Measurements from ENCODE around the gene CGB7. TPM values are rescaled to one million over a fixed set of nuclear protein-coding genes. Genes with fewer than 3 reads are reported as not detected.
"Not testable (repeated sequence)": the region's sequence is repeated elsewhere in the genome, so short reads cannot be mapped to it uniquely, and the experiment has no call there.

Gene CGB7
- total RNA-seq, 1 experiment from 2014 or later: 0.08 TPM

DNA sequence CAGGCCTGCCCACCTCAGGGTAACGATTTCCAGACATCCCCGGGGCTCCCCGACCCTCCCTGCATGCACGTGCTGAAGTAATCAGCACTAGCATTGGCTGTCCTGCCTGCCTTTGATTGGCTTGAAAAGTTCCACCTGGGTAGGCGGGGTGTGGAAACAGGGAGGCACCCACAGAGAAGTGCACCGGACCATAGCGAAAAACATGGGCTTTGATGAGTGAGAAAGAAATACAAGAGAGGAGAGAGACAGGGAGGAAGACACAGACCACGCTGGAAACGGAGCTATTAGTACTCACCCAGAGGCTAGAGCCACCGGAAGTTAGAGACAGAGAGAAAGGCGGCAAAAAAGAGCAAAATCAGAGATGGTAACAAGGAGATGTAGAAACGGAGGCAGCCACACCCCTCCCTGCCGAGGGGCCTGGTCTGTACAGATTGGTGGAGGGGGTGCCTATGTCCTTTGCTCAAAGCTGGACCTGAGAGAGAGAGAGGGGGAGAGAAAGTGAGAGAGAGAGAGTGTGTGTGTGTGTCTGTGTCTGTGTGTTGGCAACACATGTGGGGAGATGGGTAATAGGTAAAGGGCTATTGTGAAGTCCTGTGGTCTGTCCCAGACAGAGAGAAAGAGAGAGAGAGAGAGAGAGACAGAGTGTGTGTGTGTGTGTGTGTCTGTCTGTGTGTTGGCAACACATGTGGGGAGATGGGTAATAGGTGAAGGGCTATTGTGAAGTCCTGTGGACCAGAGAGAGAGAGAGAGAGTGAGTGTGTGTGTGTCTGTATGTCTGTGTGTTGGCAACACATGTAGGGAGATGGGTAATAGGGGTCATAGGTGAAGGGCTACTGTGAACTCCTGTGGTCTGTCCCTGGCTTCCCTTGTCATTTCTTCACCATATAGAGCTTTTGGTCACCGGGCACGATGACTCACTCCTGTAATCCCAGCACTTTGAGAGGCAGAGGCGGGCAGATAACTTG lies 36.3 kb downstream of the CGB7 start:
- no peaks in the 10 kb centered on the region for H3K36me3 ChIP-seq
- peaks cover 20% of the 10 kb centered on the region for H3K4me1 ChIP-seq (replicated peaks)
- no peaks in the 10 kb centered on the region for H3K27me3 ChIP-seq (replicated peaks)
- no peak overlapping the region for H3K27ac ChIP-seq
- H3K9me3 ChIP-seq (replicated peaks): 0 out of 2 replicates have a peak, but pooled peaks cover 3% of the 10 kb centered on the region
- H3K4me3 ChIP-seq: no peak overlapping the region
- DNase-seq (ENCODE audit: low read depth in 1 of 2, low spot score in 2 of 2): peak in 1 of 2 experiments; percentile 37

DNA sequence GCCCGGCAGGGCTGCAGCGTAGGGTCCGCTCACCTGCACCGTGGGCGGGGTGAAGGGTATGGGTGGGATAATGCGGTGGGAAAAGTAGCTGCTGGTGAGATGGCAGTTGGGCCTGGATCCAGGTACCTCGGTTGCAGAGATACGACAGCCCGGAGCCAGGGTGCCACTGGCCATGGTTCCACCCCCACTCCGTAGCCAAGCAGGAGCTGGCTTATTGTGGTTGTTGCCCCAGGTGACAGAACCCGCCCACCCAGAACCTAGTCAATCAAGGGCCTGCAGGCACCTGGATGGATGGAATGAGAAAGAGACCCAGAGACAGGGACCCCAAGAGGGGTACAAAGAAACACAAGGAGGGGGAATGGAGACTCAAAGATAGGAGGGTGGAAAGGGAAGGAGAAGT lies 37.2 kb downstream of the CGB7 start:
- no peak for DNase-seq (ENCODE audit: low read depth in 1 of 2, low spot score in 2 of 2)
- Histone ChIP-seq H3K4me1 (replicated peaks) (peaks cover 20% of the 10 kb centered on the region), H3K4me3 (no peak overlapping the region), H3K36me3 (peaks cover 7% of the 10 kb centered on the region), H3K27ac (no peak overlapping the region), H3K27me3 (replicated peaks) (no peaks in the 10 kb centered on the region), H3K9me3 (replicated peaks) (0 out of 2 replicates have a peak, but pooled peaks cover 3% of the 10 kb centered on the region)

- no peaks in the 10 kb centered on the region for H3K27me3 ChIP-seq (replicated peaks)
- peak overlapping the region; percentile 43 for H3K4me3 ChIP-seq
- H3K27ac ChIP-seq: no peak overlapping the region
- 0 out of 2 replicates have a peak, but pooled peaks cover 3% of the 10 kb centered on the region for H3K9me3 ChIP-seq (replicated peaks)
- peaks cover 20% of the 10 kb centered on the region for H3K4me1 ChIP-seq (replicated peaks)
- H3K36me3 ChIP-seq: peaks cover 16% of the 10 kb centered on the region
- peak; percentile 43 to 70 for DNase-seq (ENCODE audit: low read depth in 1 of 2, low spot score in 2 of 2)
Measured at GRCh38 chr19:49019242-49019932, 38.2 kb downstream of the CGB7 start.

DNA sequence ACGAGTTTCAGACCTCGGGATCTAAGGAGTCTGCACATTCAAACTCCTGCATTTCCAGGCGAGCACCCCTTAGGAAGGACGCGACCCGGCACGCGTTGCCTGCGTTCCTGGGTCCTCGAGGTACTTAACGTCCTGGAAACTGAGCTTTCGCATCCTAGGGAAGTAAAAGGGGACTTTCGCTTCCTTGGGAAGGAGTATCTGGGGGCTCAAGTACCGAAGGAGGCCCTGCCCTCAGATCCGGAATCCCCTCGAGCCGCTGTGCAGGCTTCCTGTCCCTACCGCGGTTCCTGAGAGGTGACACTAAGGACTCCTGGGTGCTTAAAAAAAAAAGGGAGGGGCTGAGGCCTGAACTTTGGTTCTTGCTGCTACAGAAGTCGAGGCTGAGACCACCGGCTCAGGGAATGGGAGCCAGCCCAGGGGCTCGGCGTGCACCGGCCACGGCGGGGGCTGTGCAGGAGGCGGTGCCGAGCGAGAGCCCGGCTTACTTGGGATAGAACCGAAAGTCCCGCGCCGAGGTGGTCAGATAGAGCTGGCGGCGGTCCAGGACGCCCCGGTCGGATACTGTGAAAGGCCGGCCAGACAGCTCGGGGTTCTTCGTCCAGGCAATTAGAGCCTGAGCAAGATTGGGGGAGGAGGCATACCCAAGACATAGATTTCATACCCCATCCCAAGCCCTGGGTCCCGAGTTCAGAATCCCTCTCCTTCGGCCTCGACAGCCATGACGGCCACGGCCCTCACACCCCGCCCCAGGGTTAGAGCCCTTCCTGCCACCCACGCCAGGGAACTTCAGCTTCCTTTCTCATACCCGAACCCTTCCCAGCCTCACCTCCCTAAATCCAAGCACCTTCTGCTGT lies 38.9 kb downstream of the CGB7 start:
- H3K27ac ChIP-seq: not testable (repeated sequence)

DNA sequence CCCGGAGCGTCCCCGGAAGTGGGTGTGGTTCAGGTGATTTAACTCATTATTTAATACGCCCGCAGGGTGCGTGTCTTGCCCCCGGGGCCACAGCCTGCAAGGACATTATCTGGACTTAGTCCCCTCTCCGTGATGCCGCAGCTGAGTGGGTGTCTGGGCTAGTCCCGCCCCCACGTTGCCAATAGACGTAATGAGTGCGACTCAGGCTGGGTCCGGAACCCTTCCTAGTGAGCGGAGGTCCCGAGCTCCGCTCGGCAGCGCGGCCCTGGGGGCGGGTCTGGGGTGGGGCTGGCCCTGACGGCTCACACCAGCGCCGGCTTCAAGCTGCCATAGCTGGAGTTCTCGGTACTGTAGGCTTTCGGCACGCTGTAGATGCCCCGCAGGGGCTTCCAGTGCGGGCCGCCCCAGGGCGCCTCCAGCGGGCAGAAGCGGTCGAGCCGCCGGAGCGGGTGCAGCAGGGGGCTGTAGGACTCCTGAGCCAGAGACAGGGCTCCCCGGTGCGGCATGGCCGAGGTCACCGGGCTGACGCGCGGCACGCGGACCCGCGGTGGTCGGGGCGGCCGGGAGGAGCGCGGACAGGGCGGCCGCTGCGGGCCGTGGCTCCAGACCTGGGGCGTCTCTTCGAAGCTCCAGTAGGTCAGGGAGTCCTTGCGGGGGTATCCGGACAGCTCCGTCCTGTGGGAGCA lies 39.7 kb downstream of the CGB7 start:
- H3K36me3 ChIP-seq: peaks cover 30% of the 10 kb centered on the region

More for the DNA sequence above, 38.9 kb downstream of the CGB7 start:
- peak in 1 of 2 experiments; percentile 55 for DNase-seq (ENCODE audit: low read depth in 1 of 2, low spot score in 2 of 2)
- peaks cover 24% of the 10 kb centered on the region for H3K36me3 ChIP-seq
- not testable (repeated sequence) for H3K9me3 ChIP-seq (replicated peaks); H3K27me3 ChIP-seq (replicated peaks)
- H3K4me1 ChIP-seq (replicated peaks): peaks cover 20% of the 10 kb centered on the region
- peak overlapping the region; percentile 43 for H3K4me3 ChIP-seq

GRCh38 chr19:49017041-49017665 lies 40.4 kb downstream of the CGB7 start, which contains the start of gene LHB:
Gene LHB (minus strand): TSS chr19:49017091. CDS start chr19:49017081, 10 bp downstream.
- Histone ChIP-seq H3K36me3 (peaks cover 36% of the 10 kb centered on the region), H3K27me3 (replicated peaks) (no peaks in the 10 kb centered on the region), H3K27ac (no peak within 1 kb of the TSS), H3K4me3 (peak within 1 kb of the TSS; percentile 43), H3K4me1 (replicated peaks) (peaks cover 20% of the 10 kb centered on the region), H3K9me3 (replicated peaks) (0 out of 2 replicates have a peak, but pooled peaks cover 3% of the 10 kb centered on the region)
- no peak for DNase-seq (ENCODE audit: low read depth in 1 of 2, low spot score in 2 of 2)

More for the DNA sequence above, 39.7 kb downstream of the CGB7 start:
- Histone ChIP-seq H3K27ac (no peak overlapping the region), H3K4me1 (replicated peaks) (peaks cover 20% of the 10 kb centered on the region), H3K4me3 (peak overlapping the region; percentile 43), H3K27me3 (replicated peaks) (no peaks in the 10 kb centered on the region), H3K9me3 (replicated peaks) (0 out of 2 replicates have a peak, but pooled peaks cover 3% of the 10 kb centered on the region)
- DNase-seq (ENCODE audit: low read depth in 1 of 2, low spot score in 2 of 2): peak; percentile 70 to 84

- no peak overlapping the region for H3K4me3 ChIP-seq
- H3K9me3 ChIP-seq (replicated peaks): 0 out of 2 replicates have a peak, but pooled peaks cover 3% of the 10 kb centered on the region
- no peaks in the 10 kb centered on the region for H3K27me3 ChIP-seq (replicated peaks)
Measured at GRCh38 chr19:49016067-49016839, 41.3 kb downstream of the CGB7 start.

DNA sequence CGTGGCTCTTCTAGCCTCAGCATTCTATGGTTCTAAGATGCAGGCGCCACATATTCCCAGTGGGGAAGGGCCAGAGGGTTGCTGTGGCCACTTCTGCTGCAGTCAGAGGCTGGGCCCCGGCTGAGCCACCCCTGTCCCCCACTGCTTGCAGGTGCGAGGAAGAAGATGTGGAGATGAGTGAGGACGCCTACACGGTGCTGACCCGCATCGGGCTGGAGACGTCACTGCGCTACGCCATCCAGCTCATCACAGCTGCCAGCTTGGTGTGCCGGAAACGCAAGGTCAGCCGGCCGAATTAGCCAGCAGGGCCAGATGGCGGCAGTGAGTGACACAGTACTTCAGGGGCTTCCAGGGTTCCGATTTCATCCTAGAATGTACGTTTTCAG lies 42.7 kb downstream of the CGB7 start:
- H3K27me3 ChIP-seq (replicated peaks): no peaks in the 10 kb centered on the region
- no peak for DNase-seq (ENCODE audit: low read depth in 1 of 2, low spot score in 2 of 2)
- no peak overlapping the region for H3K27ac ChIP-seq
- H3K9me3 ChIP-seq (replicated peaks): 0 out of 2 replicates have a peak, but pooled peaks cover 3% of the 10 kb centered on the region
- H3K4me1 ChIP-seq (replicated peaks): peaks cover 20% of the 10 kb centered on the region
- H3K36me3 ChIP-seq: peaks cover 58% of the 10 kb centered on the region
- no peak overlapping the region for H3K4me3 ChIP-seq

More at GRCh38 chr19:49016067-49016839, 41.3 kb downstream of the CGB7 start:
- peaks cover 20% of the 10 kb centered on the region for H3K4me1 ChIP-seq (replicated peaks)
- H3K27ac ChIP-seq: no peak overlapping the region
- peaks cover 45% of the 10 kb centered on the region for H3K36me3 ChIP-seq
- no peak for DNase-seq (ENCODE audit: low read depth in 1 of 2, low spot score in 2 of 2)

DNA sequence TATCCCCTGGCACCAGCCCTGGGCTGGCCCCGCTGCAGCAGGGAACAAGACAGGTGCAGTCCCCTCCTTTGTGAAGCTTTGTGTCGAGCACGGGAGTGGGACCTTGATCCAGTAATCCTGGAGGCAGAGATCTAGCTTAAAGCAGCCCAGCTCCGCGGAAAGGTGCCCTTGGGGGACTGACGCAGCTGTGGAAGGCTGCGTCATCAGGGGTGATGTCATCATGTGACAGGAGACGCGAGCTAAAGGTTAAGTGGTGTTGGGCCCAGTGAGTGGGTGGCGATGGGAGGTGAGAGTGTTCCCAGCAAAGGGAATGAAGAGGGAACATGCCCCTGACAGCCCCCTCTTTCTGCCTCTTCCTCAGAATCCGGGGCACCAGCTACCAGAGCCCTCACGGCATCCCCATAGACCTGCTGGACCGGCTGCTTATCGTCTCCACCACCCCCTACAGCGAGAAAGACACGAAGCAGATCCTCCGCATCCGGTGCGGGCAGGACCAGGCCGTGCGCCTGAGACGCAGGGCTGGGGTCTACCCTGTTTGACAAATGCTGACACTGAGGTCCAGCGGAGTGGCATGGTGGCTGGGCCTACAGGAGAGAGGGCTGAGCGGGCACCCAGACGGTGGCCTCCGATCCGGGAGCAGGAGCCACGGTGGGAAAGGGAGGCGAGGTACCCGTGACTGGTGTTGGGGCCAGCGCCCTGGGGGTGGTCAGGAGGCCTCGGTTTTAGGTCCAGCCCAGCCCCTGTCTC lies 43.3 kb downstream of the CGB7 start:
- Histone ChIP-seq H3K36me3 (peaks cover 64% of the 10 kb centered on the region), H3K27me3 (replicated peaks) (no peaks in the 10 kb centered on the region), H3K9me3 (replicated peaks) (no peaks in the 10 kb centered on the region), H3K4me3 (no peak overlapping the region), H3K4me1 (replicated peaks) (peaks cover 16% of the 10 kb centered on the region), H3K27ac (no peak overlapping the region)
- no peak for DNase-seq (ENCODE audit: low read depth in 1 of 2, low spot score in 2 of 2)

DNA sequence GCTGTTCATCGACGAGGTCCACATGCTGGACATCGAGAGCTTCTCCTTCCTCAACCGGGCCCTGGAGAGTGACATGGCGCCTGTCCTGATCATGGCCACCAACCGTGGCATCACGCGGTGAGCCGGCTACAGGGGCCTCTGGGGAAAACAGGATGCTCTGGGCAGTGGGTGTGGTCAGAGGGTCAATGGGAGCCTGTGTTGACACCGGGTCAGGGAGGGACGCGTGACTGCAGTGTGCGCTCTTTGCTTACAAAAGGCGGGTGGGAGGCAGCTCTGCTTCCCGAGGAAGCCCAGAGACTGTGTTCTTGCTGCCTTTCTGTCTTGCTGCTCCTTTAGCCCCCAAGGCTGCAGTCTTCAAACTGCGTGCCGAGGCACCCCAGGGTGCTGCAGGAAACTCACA lies 46.4 kb downstream of the CGB7 start:
- Histone ChIP-seq H3K4me1 (replicated peaks) (no peaks in the 10 kb centered on the region), H3K27ac (no peak overlapping the region), H3K4me3 (no peak overlapping the region), H3K9me3 (replicated peaks) (no peaks in the 10 kb centered on the region), H3K27me3 (replicated peaks) (no peaks in the 10 kb centered on the region), H3K36me3 (peaks cover 87% of the 10 kb centered on the region)
- DNase-seq (ENCODE audit: low read depth in 1 of 2, low spot score in 2 of 2): no peak

GRCh38 chr19:49010453-49010852 lies 47.1 kb downstream of the CGB7 start:
- Histone ChIP-seq H3K27ac (no peak overlapping the region), H3K9me3 (replicated peaks) (no peaks in the 10 kb centered on the region), H3K36me3 (peaks cover 87% of the 10 kb centered on the region), H3K4me1 (replicated peaks) (no peaks in the 10 kb centered on the region), H3K27me3 (replicated peaks) (no peaks in the 10 kb centered on the region), H3K4me3 (no peak overlapping the region)
- no peak for DNase-seq (ENCODE audit: low read depth in 1 of 2, low spot score in 2 of 2)
